Measurements from ENCODE around the gene DEGS2. TPM values are rescaled to one million over a fixed set of nuclear protein-coding genes. Genes with fewer than 3 reads are reported as not detected.

Gene DEGS2

GRCh38 chr14:100104523-100105300 lies 54.7 kb downstream of the DEGS2 start:
- H3K36me3 ChIP-seq (ENCODE audit: insufficient read depth, low read length) = no peaks in the 10 kb centered on the region
- H3K4me1 ChIP-seq (ENCODE audit: control insufficient read depth, insufficient read depth, low read length) = peaks cover 59% of the 10 kb centered on the region
- no peaks in the 10 kb centered on the region for H3K27me3 ChIP-seq (ENCODE audit: control insufficient read depth, insufficient read depth, low read length)
- peak overlapping the region; percentile 55 for H3K4me2 ChIP-seq (ENCODE audit: low read length)
- no peak overlapping the region for H3K4me3 ChIP-seq (ENCODE audit: low read length)
- H3K9me3 ChIP-seq (replicated peaks; ENCODE audit: low read length) = no peaks in the 10 kb centered on the region
- peak overlapping the region; percentile 37 for H3K9ac ChIP-seq (ENCODE audit: low read depth, low read length)

GRCh38 chr14:100104006-100104352 lies 55.5 kb downstream of the DEGS2 start:
- Histone ChIP-seq H3K4me1 (ENCODE audit: control insufficient read depth, insufficient read depth, low read length) (peaks cover 57% of the 10 kb centered on the region), H3K9ac (ENCODE audit: low read depth, low read length) (peak overlapping the region; percentile 37), H3K4me2 (ENCODE audit: low read length) (peak overlapping the region; percentile 45), H3K4me3 (ENCODE audit: low read length) (peak overlapping the region; percentile 16), H3K9me3 (replicated peaks; ENCODE audit: low read length) (no peaks in the 10 kb centered on the region), H3K36me3 (ENCODE audit: insufficient read depth, low read length) (no peaks in the 10 kb centered on the region), H3K27me3 (ENCODE audit: control insufficient read depth, insufficient read depth, low read length) (no peaks in the 10 kb centered on the region)

GRCh38 chr14:100103250-100104005 lies 56.0 kb downstream of the DEGS2 start:
- no peaks in the 10 kb centered on the region for H3K9me3 ChIP-seq (replicated peaks; ENCODE audit: low read length)
- peak overlapping the region; percentile 16 for H3K4me3 ChIP-seq (ENCODE audit: low read length)
- H3K27me3 ChIP-seq (ENCODE audit: control insufficient read depth, insufficient read depth, low read length) = no peaks in the 10 kb centered on the region
- H3K4me2 ChIP-seq (ENCODE audit: low read length) = peak overlapping the region; percentile 45
- peak overlapping the region; percentile 6 for H3K9ac ChIP-seq (ENCODE audit: low read depth, low read length)
- no peaks in the 10 kb centered on the region for H3K36me3 ChIP-seq (ENCODE audit: insufficient read depth, low read length)
- peaks cover 51% of the 10 kb centered on the region for H3K4me1 ChIP-seq (ENCODE audit: control insufficient read depth, insufficient read depth, low read length)

- H3K4me1 ChIP-seq (ENCODE audit: control insufficient read depth, insufficient read depth, low read length) = peaks cover 44% of the 10 kb centered on the region
- no peaks in the 10 kb centered on the region for H3K9me3 ChIP-seq (replicated peaks; ENCODE audit: low read length)
- H3K36me3 ChIP-seq (ENCODE audit: insufficient read depth, low read length) = no peaks in the 10 kb centered on the region
- H3K4me3 ChIP-seq (ENCODE audit: low read length) = no peak overlapping the region
- no peak overlapping the region for H3K9ac ChIP-seq (ENCODE audit: low read depth, low read length)
- no peaks in the 10 kb centered on the region for H3K27me3 ChIP-seq (ENCODE audit: control insufficient read depth, insufficient read depth, low read length)
- H3K4me2 ChIP-seq (ENCODE audit: low read length) = no peak overlapping the region
Measured at GRCh38 chr14:100102156-100102785, 57.2 kb downstream of the DEGS2 start.

GRCh38 chr14:100100032-100100703 lies 59.3 kb downstream of the DEGS2 start:
- no peaks in the 10 kb centered on the region for H3K9me3 ChIP-seq (replicated peaks; ENCODE audit: low read length)
- peaks cover 47% of the 10 kb centered on the region for H3K4me1 ChIP-seq (ENCODE audit: control insufficient read depth, insufficient read depth, low read length)
- no peaks in the 10 kb centered on the region for H3K36me3 ChIP-seq (ENCODE audit: insufficient read depth, low read length)
- H3K27me3 ChIP-seq (ENCODE audit: control insufficient read depth, insufficient read depth, low read length) = no peaks in the 10 kb centered on the region
- H3K9ac ChIP-seq (ENCODE audit: low read depth, low read length) = no peak overlapping the region
- no peak overlapping the region for H3K4me3 ChIP-seq (ENCODE audit: low read length)
- H3K4me2 ChIP-seq (ENCODE audit: low read length) = no peak overlapping the region

GRCh38 chr14:100098171-100098570 lies 61.3 kb downstream of the DEGS2 start:
- no peak overlapping the region for H3K4me3 ChIP-seq (ENCODE audit: low read length)

GRCh38 chr14:100096656-100097055 lies 62.8 kb downstream of the DEGS2 start:
- Histone ChIP-seq H3K4me3 (ENCODE audit: low read length) (no peak overlapping the region), H3K4me2 (ENCODE audit: low read length) (no peak overlapping the region), H3K4me1 (ENCODE audit: control insufficient read depth, insufficient read depth, low read length) (peaks cover 18% of the 10 kb centered on the region), H3K27me3 (ENCODE audit: control insufficient read depth, insufficient read depth, low read length) (no peaks in the 10 kb centered on the region), H3K36me3 (ENCODE audit: insufficient read depth, low read length) (no peaks in the 10 kb centered on the region), H3K9ac (ENCODE audit: low read depth, low read length) (no peak overlapping the region), H3K9me3 (replicated peaks; ENCODE audit: low read length) (no peaks in the 10 kb centered on the region)

More at GRCh38 chr14:100098171-100098570, 61.3 kb downstream of the DEGS2 start:
- H3K4me2 ChIP-seq (ENCODE audit: low read length) = no peak overlapping the region
- H3K4me1 ChIP-seq (ENCODE audit: control insufficient read depth, insufficient read depth, low read length) = peaks cover 27% of the 10 kb centered on the region
- no peak overlapping the region for H3K9ac ChIP-seq (ENCODE audit: low read depth, low read length)
- no peaks in the 10 kb centered on the region for H3K27me3 ChIP-seq (ENCODE audit: control insufficient read depth, insufficient read depth, low read length)
- no peaks in the 10 kb centered on the region for H3K36me3 ChIP-seq (ENCODE audit: insufficient read depth, low read length)
- no peaks in the 10 kb centered on the region for H3K9me3 ChIP-seq (replicated peaks; ENCODE audit: low read length)

Small RNAs within 50 kb of the gene (small RNA-seq; reads per million reads assigned to genes)
- gene MIR151B (not detected), gene MIR342 (1,391 reads per million, percentile 99 among the genes with 10 or more reads in this experiment)

All from skeletal muscle satellite cell (primary cell).